ENCODE measurements around the gene DGCR6.
"Not testable (repeated sequence)": the region's sequence is repeated elsewhere in the genome, so short reads cannot be mapped to it uniquely, and the experiment has no call there.

The DGCR6 gene

GRCh38 chr22:18931905-18932652 is 26.0 kb downstream of the DGCR6 start:
- DNase-seq (ENCODE audit: low read depth in 2 of 2), result no peak

- no peak for DNase-seq (ENCODE audit: low read depth in 2 of 2)
Measured at GRCh38 chr22:18933914-18934313, 27.8 kb downstream of the DGCR6 start.

- DNase-seq (ENCODE audit: low read depth in 2 of 2), result not testable (repeated sequence)
Measured at GRCh38 chr22:18934688-18935087, 28.6 kb downstream of the DGCR6 start.

- DNase-seq (ENCODE audit: low read depth in 2 of 2), result no peak
Measured at GRCh38 chr22:18935889-18936529, 29.9 kb downstream of the DGCR6 start, which contains the start of gene PRODH. Gene PRODH (minus strand): TSS chr22:18936293. CDS start chr22:18936287, 6 bp downstream.

- not testable (repeated sequence) for DNase-seq (ENCODE audit: low read depth in 2 of 2)
Measured at GRCh38 chr22:18938691-18939090, 32.6 kb downstream of the DGCR6 start.

GRCh38 chr22:18947105-18947504 is 41.0 kb downstream of the DGCR6 start:
- not testable (repeated sequence) for DNase-seq (ENCODE audit: low read depth in 2 of 2)

- no peak for DNase-seq (ENCODE audit: low read depth in 2 of 2)
Measured at GRCh38 chr22:18947905-18948304, 41.8 kb downstream of the DGCR6 start.

- DNase-seq (ENCODE audit: low read depth in 2 of 2), result no peak
Measured at GRCh38 chr22:18950141-18950540, 44.0 kb downstream of the DGCR6 start.

GRCh38 chr22:18952022-18952421 is 45.9 kb downstream of the DGCR6 start:
- DNase-seq (ENCODE audit: low read depth in 2 of 2), result no peak

- DNase-seq (ENCODE audit: low read depth in 2 of 2), result not testable (repeated sequence)
Measured at GRCh38 chr22:18953128-18953527, 47.0 kb downstream of the DGCR6 start.

- DNase-seq (ENCODE audit: low read depth in 2 of 2), result peak; percentile 5 to 37
Measured at GRCh38 chr22:18954303-18954989, 48.3 kb downstream of the DGCR6 start.

- no peak for DNase-seq (ENCODE audit: low read depth in 2 of 2)
Measured at GRCh38 chr22:18954990-18955571, 49.0 kb downstream of the DGCR6 start.

GRCh38 chr22:18955696-18956095 is 49.6 kb downstream of the DGCR6 start:
- DNase-seq (ENCODE audit: low read depth in 2 of 2), result no peak

- DNase-seq (ENCODE audit: low read depth in 2 of 2), result not testable (repeated sequence)
Measured at GRCh38 chr22:18956121-18956895, 50.2 kb downstream of the DGCR6 start.

- DNase-seq (ENCODE audit: low read depth in 2 of 2), result not testable (repeated sequence)
Measured at GRCh38 chr22:18956956-18957355, 50.8 kb downstream of the DGCR6 start.

GRCh38 chr22:18957621-18958320 is 51.7 kb downstream of the DGCR6 start:
- DNase-seq (ENCODE audit: low read depth in 2 of 2), result not testable (repeated sequence)

- DNase-seq (ENCODE audit: low read depth in 2 of 2), result not testable (repeated sequence)
Measured at GRCh38 chr22:18958321-18958705, 52.2 kb downstream of the DGCR6 start.

- DNase-seq (ENCODE audit: low read depth in 2 of 2), result peak; percentile 19 to 37
Measured at GRCh38 chr22:18958738-18959137, 52.6 kb downstream of the DGCR6 start.

- DNase-seq (ENCODE audit: low read depth in 2 of 2), result not testable (repeated sequence)
Measured at GRCh38 chr22:18959266-18959665, 53.1 kb downstream of the DGCR6 start.

GRCh38 chr22:18959741-18960140 is 53.6 kb downstream of the DGCR6 start:
- not testable (repeated sequence) for DNase-seq (ENCODE audit: low read depth in 2 of 2)

Measured in stimulated activated CD8-positive, alpha-beta memory T cell treated with anti-CD3 and anti-CD28 coated beads, Interleukin-7, amount 100 ng/mL, for 4 hours (primary cell).